ENCODE data around the gene PTF1A.
"Not testable (repeated sequence)": the region's sequence is repeated elsewhere in the genome, so short reads cannot be mapped to it uniquely, and the experiment has no call there.

The PTF1A gene

GRCh38 chr10:23204773-23205172, 12.7 kb downstream of the PTF1A start:
- no peak for DNase-seq (ENCODE audit: low read depth)

DNA sequence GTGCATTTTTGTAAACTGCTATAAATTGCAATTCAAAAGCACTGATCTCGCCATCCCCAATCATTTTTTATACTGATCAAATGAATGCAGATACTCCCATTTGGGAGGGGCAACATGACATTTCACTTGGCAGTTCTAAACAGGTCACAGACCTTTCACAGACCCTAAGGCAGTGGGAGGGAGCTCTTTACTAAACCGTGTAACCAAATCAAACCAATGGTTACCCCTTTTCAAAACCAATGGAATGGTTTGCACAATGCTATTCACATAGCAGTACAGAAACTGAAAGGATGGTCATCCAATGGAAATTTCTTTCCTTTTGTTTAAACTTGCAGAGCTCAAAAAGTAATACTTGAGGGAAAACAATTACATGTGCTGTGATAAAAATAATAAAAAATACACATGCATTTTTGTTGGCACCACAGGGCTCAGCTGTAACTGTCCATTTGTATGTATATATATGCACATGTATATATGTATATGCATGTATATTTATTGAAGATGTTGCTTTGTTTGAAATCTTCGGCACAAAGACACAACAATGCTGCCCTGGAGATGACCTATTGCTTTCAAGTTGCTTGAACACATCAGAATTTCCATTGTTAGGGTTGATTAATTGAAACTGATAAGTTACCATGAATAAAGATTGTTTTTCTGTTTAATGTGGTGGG, 14.0 kb downstream of the PTF1A start:
- no peak for DNase-seq (ENCODE audit: low read depth)

DNA sequence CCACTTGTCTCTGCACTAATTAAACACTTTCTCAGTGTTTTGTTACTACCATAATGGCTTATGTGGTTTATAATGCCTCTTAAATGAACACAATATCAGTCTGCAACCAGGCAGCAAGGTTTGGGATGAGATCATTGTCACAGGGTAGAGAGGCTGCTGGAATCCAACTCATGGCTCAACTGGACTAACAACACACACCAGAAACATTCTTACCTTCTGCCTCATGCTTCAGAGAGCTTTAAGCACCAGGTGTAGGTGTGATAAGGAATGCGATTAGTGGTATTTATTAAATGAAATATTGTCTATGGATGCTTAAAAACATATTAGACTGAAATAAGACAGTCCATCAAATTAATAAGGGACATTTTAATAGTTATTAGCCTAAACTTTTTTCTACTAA, 25.4 kb downstream of the PTF1A start:
- no peak for DNase-seq (ENCODE audit: low read depth)

GRCh38 chr10:23230582-23230981, 38.5 kb downstream of the PTF1A start:
- no peak for DNase-seq (ENCODE audit: low read depth)

DNA sequence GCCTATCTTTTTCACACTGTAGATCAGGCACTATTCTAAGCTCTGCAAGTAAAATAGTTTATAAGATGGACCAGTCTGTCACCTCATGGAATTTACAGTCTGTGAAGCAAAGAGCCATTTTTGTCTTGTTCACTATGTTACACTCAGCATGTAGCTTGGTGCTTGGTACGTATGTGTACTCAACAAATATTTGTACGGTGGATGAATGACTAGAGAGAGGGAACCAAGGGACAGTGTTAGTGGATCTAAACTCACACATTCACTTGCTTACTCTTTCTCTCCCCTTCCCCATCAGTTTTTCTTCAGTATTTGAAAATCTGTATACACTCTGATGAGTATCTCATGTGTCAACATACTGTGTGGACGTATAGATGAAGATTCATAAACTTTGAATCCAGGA, 45.9 kb downstream of the PTF1A start:
- DNase-seq (ENCODE audit: low read depth) = no peak

- DNase-seq (ENCODE audit: low read depth) = not testable (repeated sequence)
Measured at GRCh38 chr10:23241779-23242178, 49.7 kb downstream of the PTF1A start.

Data from GM04504 (cell line).